Kidney epithelial cell (primary cell): Measurements from ENCODE around the gene TINAGL1. TPM values are rescaled to one million over a fixed set of nuclear protein-coding genes. Genes with fewer than 3 reads are reported as not detected.
A peak's percentile ranks its signal among the peaks of the same experiment; 100 is the strongest.

Experiments used
- DNase-seq: peaks from one replicate; pipeline ENCODE4 v3.0.0-alpha.2; 2010; ENCODE audit warnings: low read depth
- H3K27me3 ChIP-seq: 2 replicates; pipeline ENCODE4 v1.6.0; 2011; ENCODE audit warnings: low read length; ENCODE audit not compliant: control insufficient read depth, insufficient read depth
- H3K36me3 ChIP-seq: 2 replicates; pipeline ENCODE4 v1.5.1; 2011; ENCODE audit warnings: low read length; ENCODE audit not compliant: control insufficient read depth, insufficient read depth
- H3K4me3 ChIP-seq: 2 replicates; pipeline ENCODE4 v1.5.1; 2011; ENCODE audit warnings: low read depth, mild to moderate bottlenecking, control low read depth, low read length
- total RNA-seq: library from RNA; depleted of rRNA; stranded (reverse); fragments of >200 nt; gene quantifications from 2 replicates; pipeline ENCODE4 v1.2.3, GENCODE V29; 2015
- TF ChIP-seq, protein P1 (sequence below): IDR thresholded peaks from 2 replicates; pipeline ENCODE4 v1.5.1; 2011; ENCODE audit warnings: mild to moderate bottlenecking, moderate library complexity, low read length, control low read depth, inconsistent platforms; ENCODE audit not compliant: insufficient read depth, poor library complexity, severe bottlenecking

The TINAGL1 gene
- total RNA-seq, 1 donor from 2014 or later: 140 TPM

DNA sequence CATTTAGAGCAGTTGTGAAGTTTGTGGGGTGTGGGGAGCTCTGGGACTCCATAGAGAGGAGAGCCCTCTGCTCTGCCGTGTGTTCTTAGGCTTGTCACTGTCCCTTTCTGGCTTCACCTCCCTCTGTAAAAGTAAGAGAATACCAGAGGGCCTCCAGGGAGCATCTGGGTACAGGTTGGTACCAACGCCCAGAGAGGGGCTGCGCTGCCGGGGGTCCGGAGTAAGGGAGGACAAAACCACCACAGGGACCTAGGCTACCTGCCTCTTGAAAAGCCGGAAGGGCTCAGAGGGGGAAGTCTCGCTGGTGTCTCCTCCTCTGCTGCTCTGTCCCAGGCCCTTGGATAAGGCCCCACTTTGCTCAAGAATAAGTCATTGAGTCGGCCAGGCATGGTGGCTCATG is 3.1 kb upstream of the TINAGL1 start:
- TF ChIP-seq, protein P1, sequence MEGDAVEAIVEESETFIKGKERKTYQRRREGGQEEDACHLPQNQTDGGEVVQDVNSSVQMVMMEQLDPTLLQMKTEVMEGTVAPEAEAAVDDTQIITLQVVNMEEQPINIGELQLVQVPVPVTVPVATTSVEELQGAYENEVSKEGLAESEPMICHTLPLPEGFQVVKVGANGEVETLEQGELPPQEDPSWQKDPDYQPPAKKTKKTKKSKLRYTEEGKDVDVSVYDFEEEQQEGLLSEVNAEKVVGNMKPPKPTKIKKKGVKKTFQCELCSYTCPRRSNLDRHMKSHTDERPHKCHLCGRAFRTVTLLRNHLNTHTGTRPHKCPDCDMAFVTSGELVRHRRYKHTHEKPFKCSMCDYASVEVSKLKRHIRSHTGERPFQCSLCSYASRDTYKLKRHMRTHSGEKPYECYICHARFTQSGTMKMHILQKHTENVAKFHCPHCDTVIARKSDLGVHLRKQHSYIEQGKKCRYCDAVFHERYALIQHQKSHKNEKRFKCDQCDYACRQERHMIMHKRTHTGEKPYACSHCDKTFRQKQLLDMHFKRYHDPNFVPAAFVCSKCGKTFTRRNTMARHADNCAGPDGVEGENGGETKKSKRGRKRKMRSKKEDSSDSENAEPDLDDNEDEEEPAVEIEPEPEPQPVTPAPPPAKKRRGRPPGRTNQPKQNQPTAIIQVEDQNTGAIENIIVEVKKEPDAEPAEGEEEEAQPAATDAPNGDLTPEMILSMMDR: no peak
- Histone ChIP-seq H3K4me3 (no peak overlapping the region), H3K36me3 (no peaks in the 10 kb centered on the region), H3K27me3 (no peaks in the 10 kb centered on the region)
- DNase-seq: no peak

DNA sequence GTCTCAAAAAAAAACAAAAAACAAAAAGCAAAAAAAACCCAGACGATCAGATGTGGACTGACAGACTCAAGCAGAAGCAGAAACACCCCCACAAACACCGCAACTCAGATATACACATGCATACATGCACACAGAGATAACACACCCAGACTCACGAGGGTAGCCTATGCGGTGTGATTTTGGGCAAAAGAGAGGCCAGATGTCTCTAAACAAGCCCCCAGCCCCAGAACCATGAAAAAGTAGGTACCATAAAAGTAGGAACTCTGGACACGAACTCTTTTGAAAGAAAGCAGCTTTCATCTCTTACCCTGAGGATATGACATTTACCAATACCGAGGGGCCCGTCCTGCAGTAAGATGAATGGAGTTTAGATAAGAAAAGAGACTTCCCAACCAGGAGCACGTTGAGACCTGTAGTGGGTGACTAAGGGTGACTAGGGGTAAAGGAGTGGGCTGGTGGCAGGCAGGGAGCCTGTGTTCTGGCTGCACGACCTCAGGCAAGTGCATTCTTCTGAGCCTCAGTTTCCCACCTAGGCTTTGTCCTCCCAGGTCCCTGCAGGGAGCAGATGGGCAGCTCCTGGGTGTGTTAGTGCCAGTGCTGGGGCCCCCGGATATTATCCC is 1.5 kb upstream of the TINAGL1 start:
- no peak for DNase-seq
- H3K4me3 ChIP-seq: no peak overlapping the region
- no peaks in the 10 kb centered on the region for H3K27me3 ChIP-seq
- no peaks in the 10 kb centered on the region for H3K36me3 ChIP-seq
- TF ChIP-seq, protein P1: no peak

DNA sequence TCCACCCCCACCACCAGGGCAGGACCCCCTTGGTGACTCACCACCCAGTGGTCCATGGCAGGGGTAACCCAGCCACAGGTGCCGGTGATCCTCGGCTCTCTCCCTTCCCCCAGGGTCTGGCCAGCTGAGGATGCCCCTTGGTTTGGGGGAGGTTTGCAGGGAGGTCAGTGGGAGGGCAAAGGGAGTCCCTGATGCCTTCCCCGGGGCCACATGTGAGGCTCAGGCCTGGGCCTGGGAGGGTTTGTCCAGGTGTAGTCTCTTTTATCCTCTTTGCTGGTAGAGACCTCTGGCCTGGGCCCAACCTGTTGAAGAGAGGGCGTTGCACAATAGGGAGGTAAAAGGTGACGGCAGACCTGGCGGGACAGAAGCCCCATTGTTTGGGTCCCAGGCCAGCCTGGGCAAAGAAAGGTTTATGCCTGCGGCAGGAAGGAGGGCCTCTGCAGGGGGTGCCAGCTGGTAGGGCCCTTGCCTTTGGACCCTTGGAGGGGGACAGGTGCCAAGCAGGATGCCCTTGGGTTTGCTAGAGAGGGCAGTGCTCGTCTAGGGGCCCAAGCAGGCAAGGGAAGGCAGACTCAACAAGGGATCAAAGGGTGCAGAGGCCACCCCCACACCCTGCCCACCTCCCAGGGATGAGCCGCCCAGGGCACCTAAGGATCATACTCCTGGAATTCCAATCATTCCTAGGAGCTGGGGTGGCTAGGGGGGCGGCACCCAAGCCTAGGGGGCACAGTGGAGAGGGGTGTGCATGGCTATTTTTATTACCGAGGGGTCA is 760 bp upstream of the TINAGL1 start:
- DNase-seq: no peak
- no peaks in the 10 kb centered on the region for H3K36me3 ChIP-seq
- no peaks in the 10 kb centered on the region for H3K27me3 ChIP-seq
- H3K4me3 ChIP-seq: no peak overlapping the region
- TF ChIP-seq, protein P1: no peak

DNA sequence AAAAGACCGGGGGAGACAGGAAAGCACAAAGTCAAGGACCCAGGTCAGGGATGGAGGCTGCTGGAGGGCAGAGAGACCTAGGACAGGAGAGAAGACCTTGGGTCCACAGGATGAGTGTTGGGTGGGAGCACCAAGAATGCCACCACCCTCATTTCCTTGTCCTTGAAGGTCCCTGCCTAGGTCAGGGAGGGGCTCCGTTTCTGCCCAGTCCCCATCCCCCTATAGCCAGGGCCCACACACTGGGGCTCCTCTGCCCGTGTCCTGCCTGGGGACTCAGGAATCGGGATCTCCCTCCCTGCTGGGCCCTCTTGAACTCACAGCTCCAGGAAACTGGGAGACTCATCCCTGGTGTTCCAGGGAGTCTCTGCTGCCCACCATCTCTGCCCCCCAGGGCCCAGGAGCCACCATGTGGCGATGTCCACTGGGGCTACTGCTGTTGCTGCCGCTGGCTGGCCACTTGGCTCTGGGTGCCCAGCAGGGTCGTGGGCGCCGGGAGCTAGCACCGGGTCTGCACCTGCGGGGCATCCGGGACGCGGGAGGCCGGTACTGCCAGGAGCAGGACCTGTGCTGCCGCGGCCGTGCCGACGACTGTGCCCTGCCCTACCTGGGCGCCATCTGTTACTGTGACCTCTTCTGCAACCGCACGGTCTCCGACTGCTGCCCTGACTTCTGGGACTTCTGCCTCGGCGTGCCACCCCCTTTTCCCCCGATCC is 584 bp downstream of the TINAGL1 start:
- TF ChIP-seq, protein P1: no peak
- H3K36me3 ChIP-seq: no peaks in the 10 kb centered on the region
- peak overlapping the region; percentile 53 for H3K4me3 ChIP-seq
- DNase-seq: no peak
- H3K27me3 ChIP-seq: no peaks in the 10 kb centered on the region

DNA sequence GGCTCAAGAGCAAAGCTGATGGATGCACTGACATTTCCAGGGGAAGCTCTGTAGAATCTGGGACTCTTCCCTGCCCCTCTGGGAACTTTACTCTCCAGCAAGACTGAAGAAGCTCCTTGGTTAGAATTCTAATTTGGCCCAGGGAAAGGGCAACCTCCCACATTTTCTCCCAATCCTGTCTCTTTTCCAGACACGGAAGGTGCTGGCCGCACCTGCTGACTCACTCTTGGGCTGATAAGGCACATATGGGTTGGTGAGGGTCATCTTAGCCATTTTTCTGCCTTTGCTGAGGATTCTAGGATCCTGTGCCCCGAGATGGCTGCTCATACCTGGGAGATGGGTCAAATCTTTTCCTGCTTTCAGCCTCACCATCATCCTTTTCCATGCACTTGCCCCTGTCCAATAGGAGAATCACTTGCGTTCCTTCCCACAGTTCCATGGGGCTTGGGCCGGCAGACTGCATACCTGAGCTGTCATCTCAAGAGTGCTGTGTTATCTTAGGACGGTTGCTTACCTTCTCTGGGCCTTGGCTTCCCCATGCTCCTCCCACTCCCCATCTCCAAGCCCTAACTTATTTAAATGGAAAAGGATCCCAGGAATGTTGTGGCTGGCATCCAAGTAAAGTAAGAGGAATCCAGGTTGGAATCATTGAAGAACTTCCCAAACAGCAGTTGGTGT is 1.3 kb downstream of the TINAGL1 start:
- Histone ChIP-seq H3K36me3 (no peaks in the 10 kb centered on the region), H3K4me3 (peak overlapping the region; percentile 53), H3K27me3 (no peaks in the 10 kb centered on the region)
- DNase-seq: no peak
- TF ChIP-seq, protein P1: no peak
